ENCODE data around the gene PDE1A.

The PDE1A gene

GRCh38 chr2:182379241-182379640 lies 47.6 kb downstream of the PDE1A start:
- Histone ChIP-seq H4K20me1 (ENCODE audit: control insufficient read depth, insufficient read depth, low read depth, low read length) (no peaks in the 10 kb centered on the region), H3K9me2 (replicated peaks; ENCODE audit: control insufficient read depth, low read length) (no peaks in the 10 kb centered on the region), H3K27ac (ENCODE audit: low read depth, low read length) (no peak overlapping the region), H3K9me3 (ENCODE audit: control insufficient read depth, insufficient read depth, low read length) (no peaks in the 10 kb centered on the region), H3K36me3 (ENCODE audit: control insufficient read depth, low read length) (no peaks in the 10 kb centered on the region), H3K4me1 (ENCODE audit: control insufficient read depth, low read length) (no peaks in the 10 kb centered on the region), H3K27me3 (ENCODE audit: control insufficient read depth, low read length) (no peaks in the 10 kb centered on the region), H3K4me3 (ENCODE audit: low read length) (no peak overlapping the region), H3K79me2 (ENCODE audit: control insufficient read depth, low read length) (no peaks in the 10 kb centered on the region), H3K4me2 (ENCODE audit: low read length) (no peak overlapping the region), H3F3A (ENCODE audit: control insufficient read depth, insufficient read depth) (no peaks in the 10 kb centered on the region)
- TF ChIP-seq EZH2phosphoT487 (IDR thresholded peaks at IDR 0.05; ENCODE audit: borderline replicate concordance, low read length), result no peak
- TF ChIP-seq CTCF (IDR thresholded peaks at IDR 0.05; ENCODE audit: low read depth, low read length, poor library complexity, severe bottlenecking), result no peak

GRCh38 chr2:182378759-182379158 lies 48.1 kb downstream of the PDE1A start:
- no peaks in the 10 kb centered on the region for H3K4me1 ChIP-seq (ENCODE audit: control insufficient read depth, low read length)
- no peak overlapping the region for H3K4me2 ChIP-seq (ENCODE audit: low read length)
- H4K20me1 ChIP-seq (ENCODE audit: control insufficient read depth, insufficient read depth, low read depth, low read length), result no peaks in the 10 kb centered on the region
- H3K9me3 ChIP-seq (ENCODE audit: control insufficient read depth, insufficient read depth, low read length), result no peaks in the 10 kb centered on the region
- H3K36me3 ChIP-seq (ENCODE audit: control insufficient read depth, low read length), result no peaks in the 10 kb centered on the region
- no peak overlapping the region for H3K4me3 ChIP-seq (ENCODE audit: low read length)
- H3K79me2 ChIP-seq (ENCODE audit: control insufficient read depth, low read length), result no peaks in the 10 kb centered on the region
- TF ChIP-seq EZH2phosphoT487 (IDR thresholded peaks at IDR 0.05; ENCODE audit: borderline replicate concordance, low read length), result no peak
- no peak for TF ChIP-seq CTCF (IDR thresholded peaks at IDR 0.05; ENCODE audit: low read depth, low read length, poor library complexity, severe bottlenecking)
- H3K9me2 ChIP-seq (replicated peaks; ENCODE audit: control insufficient read depth, low read length), result no peaks in the 10 kb centered on the region
- H3K27me3 ChIP-seq (ENCODE audit: control insufficient read depth, low read length), result no peaks in the 10 kb centered on the region
- no peaks in the 10 kb centered on the region for H3F3A ChIP-seq (ENCODE audit: control insufficient read depth, insufficient read depth)
- no peak overlapping the region for H3K27ac ChIP-seq (ENCODE audit: low read depth, low read length)

- H3K9me3 ChIP-seq (ENCODE audit: control insufficient read depth, insufficient read depth, low read length), result no peaks in the 10 kb centered on the region
- no peak overlapping the region for H3K27ac ChIP-seq (ENCODE audit: low read depth, low read length)
- H3K9me2 ChIP-seq (replicated peaks; ENCODE audit: control insufficient read depth, low read length), result no peaks in the 10 kb centered on the region
- no peak for TF ChIP-seq CTCF (IDR thresholded peaks at IDR 0.05; ENCODE audit: low read depth, low read length, poor library complexity, severe bottlenecking)
- no peak for TF ChIP-seq EZH2phosphoT487 (IDR thresholded peaks at IDR 0.05; ENCODE audit: borderline replicate concordance, low read length)
- no peak overlapping the region for H3K4me3 ChIP-seq (ENCODE audit: low read length)
- no peaks in the 10 kb centered on the region for H3K79me2 ChIP-seq (ENCODE audit: control insufficient read depth, low read length)
- no peak overlapping the region for H3K4me2 ChIP-seq (ENCODE audit: low read length)
- no peaks in the 10 kb centered on the region for H4K20me1 ChIP-seq (ENCODE audit: control insufficient read depth, insufficient read depth, low read depth, low read length)
- H3F3A ChIP-seq (ENCODE audit: control insufficient read depth, insufficient read depth), result no peaks in the 10 kb centered on the region
- no peaks in the 10 kb centered on the region for H3K4me1 ChIP-seq (ENCODE audit: control insufficient read depth, low read length)
- H3K36me3 ChIP-seq (ENCODE audit: control insufficient read depth, low read length), result no peaks in the 10 kb centered on the region
- no peaks in the 10 kb centered on the region for H3K27me3 ChIP-seq (ENCODE audit: control insufficient read depth, low read length)
Observed at GRCh38 chr2:182377467-182377866, 49.4 kb downstream of the PDE1A start.

GRCh38 chr2:182375862-182376261 lies 51.0 kb downstream of the PDE1A start:
- Histone ChIP-seq H3K4me2 (ENCODE audit: low read length) (no peak overlapping the region), H3K9me3 (ENCODE audit: control insufficient read depth, insufficient read depth, low read length) (no peaks in the 10 kb centered on the region), H3K27ac (ENCODE audit: low read depth, low read length) (no peak overlapping the region), H3K4me3 (ENCODE audit: low read length) (no peak overlapping the region), H3K4me1 (ENCODE audit: control insufficient read depth, low read length) (no peaks in the 10 kb centered on the region), H4K20me1 (ENCODE audit: control insufficient read depth, insufficient read depth, low read depth, low read length) (no peaks in the 10 kb centered on the region), H3F3A (ENCODE audit: control insufficient read depth, insufficient read depth) (no peaks in the 10 kb centered on the region), H3K36me3 (ENCODE audit: control insufficient read depth, low read length) (no peaks in the 10 kb centered on the region), H3K9me2 (replicated peaks; ENCODE audit: control insufficient read depth, low read length) (no peaks in the 10 kb centered on the region), H3K27me3 (ENCODE audit: control insufficient read depth, low read length) (no peaks in the 10 kb centered on the region), H3K79me2 (ENCODE audit: control insufficient read depth, low read length) (no peaks in the 10 kb centered on the region)
- TF ChIP-seq EZH2phosphoT487 (IDR thresholded peaks at IDR 0.05; ENCODE audit: borderline replicate concordance, low read length), result no peak
- no peak for TF ChIP-seq CTCF (IDR thresholded peaks at IDR 0.05; ENCODE audit: low read depth, low read length, poor library complexity, severe bottlenecking)

All from DOHH2 (cell line).